22Rv1 (cell line): ENCODE results near the gene PRR32.
"Not testable (repeated sequence)": the region's sequence is repeated elsewhere in the genome, so short reads cannot be mapped to it uniquely, and the experiment has no call there.

ENCODE experiments used
- ZFX ChIP-seq: fragments of 450-650 bp; IDR thresholded peaks from 2 replicates; pipeline ENCODE4 v1.6.1; 2017; ENCODE audit warnings: antibody characterized with exemption, borderline replicate concordance
- TF ChIP-seq, protein P1 (sequence below): fragments of 450-650 bp; IDR thresholded peaks from 2 replicates; pipeline ENCODE4 v1.5.1; 2017; ENCODE audit warnings: mild to moderate bottlenecking

DNA sequence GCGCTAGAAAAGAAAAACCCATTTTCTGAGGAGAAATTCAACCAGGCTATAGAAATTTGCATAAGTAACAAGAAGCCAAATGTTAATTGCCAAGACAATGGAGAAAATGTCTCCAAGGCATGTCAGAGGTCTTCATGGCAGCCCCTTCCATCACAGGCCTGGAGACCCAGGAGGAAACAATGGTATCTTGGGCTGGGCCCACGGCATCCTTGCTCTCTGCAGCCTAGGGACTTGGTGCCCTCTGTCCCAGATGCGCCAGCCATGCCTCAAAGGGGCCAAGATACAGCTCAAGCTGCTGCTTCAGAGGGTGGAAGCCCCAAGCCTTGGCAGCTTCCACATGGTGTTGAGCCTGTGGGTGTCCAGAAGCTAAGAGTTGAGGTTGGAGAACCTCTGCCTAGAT, 12.7 kb upstream of the PRR32 start:
- TF ChIP-seq, protein P1, sequence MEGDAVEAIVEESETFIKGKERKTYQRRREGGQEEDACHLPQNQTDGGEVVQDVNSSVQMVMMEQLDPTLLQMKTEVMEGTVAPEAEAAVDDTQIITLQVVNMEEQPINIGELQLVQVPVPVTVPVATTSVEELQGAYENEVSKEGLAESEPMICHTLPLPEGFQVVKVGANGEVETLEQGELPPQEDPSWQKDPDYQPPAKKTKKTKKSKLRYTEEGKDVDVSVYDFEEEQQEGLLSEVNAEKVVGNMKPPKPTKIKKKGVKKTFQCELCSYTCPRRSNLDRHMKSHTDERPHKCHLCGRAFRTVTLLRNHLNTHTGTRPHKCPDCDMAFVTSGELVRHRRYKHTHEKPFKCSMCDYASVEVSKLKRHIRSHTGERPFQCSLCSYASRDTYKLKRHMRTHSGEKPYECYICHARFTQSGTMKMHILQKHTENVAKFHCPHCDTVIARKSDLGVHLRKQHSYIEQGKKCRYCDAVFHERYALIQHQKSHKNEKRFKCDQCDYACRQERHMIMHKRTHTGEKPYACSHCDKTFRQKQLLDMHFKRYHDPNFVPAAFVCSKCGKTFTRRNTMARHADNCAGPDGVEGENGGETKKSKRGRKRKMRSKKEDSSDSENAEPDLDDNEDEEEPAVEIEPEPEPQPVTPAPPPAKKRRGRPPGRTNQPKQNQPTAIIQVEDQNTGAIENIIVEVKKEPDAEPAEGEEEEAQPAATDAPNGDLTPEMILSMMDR, result not testable (repeated sequence)
- TF ChIP-seq ZFX, result not testable (repeated sequence)
